B cell (primary cell): ENCODE results near the gene RCAN3. TPM values are rescaled to one million over a fixed set of nuclear protein-coding genes. Genes with fewer than 3 reads are reported as not detected.

Experiments used
- ATAC-seq: fragments of 200-7000 bp; cut with Tn5 transposase; one replicate; pipeline ENCODE4 v1.10.0; 2021; ENCODE audit warnings: low read depth, mild to moderate bottlenecking, moderate number of reproducible peaks, moderate library complexity
- CTCF ChIA-PET: fragments of 350-600 bp; sonication (Branson Sonifier 250); formaldehyde crosslinking; loops from one replicate; lab custom pipeline; 2021; ENCODE audit warnings: antibody characterized with exemption, inconsistent platforms; lab: Charles Lee
- POLR2A ChIA-PET: fragments of 350-600 bp; sonication (Branson Sonifier 250); formaldehyde crosslinking; loops from one replicate; lab custom pipeline; 2021; ENCODE audit warnings: antibody characterized with exemption; lab: Charles Lee
- DNase-seq: peaks from one replicate; pipeline ENCODE4 v3.0.0; 2013
- H2AFZ ChIP-seq: 2 replicates; pipeline ENCODE4 v1.6.1; 2012; ENCODE audit warnings: mild to moderate bottlenecking, low read depth, low read length; ENCODE audit not compliant: insufficient read depth, poor library complexity, severe bottlenecking
- H3K27ac ChIP-seq, 2 donors: 1 replicate in 1 of 2; 2 replicates in 1 of 2; pipeline ENCODE4 v1.5.1; 2012 to 2013; ENCODE audit warnings: low read length in 2 of 2, mild to moderate bottlenecking in 2 of 2, moderate library complexity in 1 of 2
- H3K27me3 ChIP-seq, 4 experiments: fragments of 200-600 bp in 1 of 4; sonication (generic) in 1 of 4; replicated peaks in 1 of 4; 1 replicate in 2 of 4; 2 replicates in 2 of 4; pipeline versions ENCODE4 v1.6.1 to v1.7.0; 2013 to 2016; ENCODE audit warnings: low read length in 3 of 4, mild to moderate bottlenecking in 2 of 4, mixed read lengths in 1 of 4, moderate library complexity in 1 of 4; ENCODE audit not compliant: insufficient read depth in 4 of 4, control insufficient read depth in 3 of 4; ENCODE audit errors: control extremely low read depth in 1 of 4
- H3K36me3 ChIP-seq, 2 experiments: replicated peaks in 1 of 2; 1 replicate in 1 of 2; 2 replicates in 1 of 2; pipeline versions ENCODE4 v1.6.1 to v1.7.1; 2013; ENCODE audit warnings: low read length in 1 of 2; ENCODE audit not compliant: insufficient read depth in 2 of 2, control insufficient read depth in 1 of 2; ENCODE audit errors: control extremely low read depth in 1 of 2, extremely low read depth in 1 of 2
- H3K4me1 ChIP-seq, 2 donors: fragments of 200-600 bp in 1 of 2; sonication (generic) in 1 of 2; 1 replicate in 1 of 2; 2 replicates in 1 of 2; pipeline versions ENCODE4 v1.5.1 to v1.6.1; 2013 to 2017; ENCODE audit warnings: low read length in 2 of 2; ENCODE audit not compliant: control insufficient read depth in 2 of 2, insufficient read depth in 2 of 2
- H3K4me2 ChIP-seq: replicated peaks from 2 replicates; pipeline ENCODE3; 2012; ENCODE audit warnings: mild to moderate bottlenecking, low read depth, low read length; ENCODE audit not compliant: poor library complexity, severe bottlenecking
- H3K4me3 ChIP-seq, 5 experiments: fragments of 200-600 bp in 1 of 5; sonication (generic) in 1 of 5; 1 replicate in 3 of 5; 2 replicates in 2 of 5; pipeline versions ENCODE4 v1.5.1 to v1.7.0; 2011 to 2016; ENCODE audit warnings: low read length in 4 of 5, mild to moderate bottlenecking in 4 of 5, low read depth in 2 of 5, control low read depth in 1 of 5, moderate library complexity in 1 of 5; ENCODE audit not compliant: insufficient read depth in 1 of 5; ENCODE audit errors: control extremely low read depth in 1 of 5, extremely low read depth in 1 of 5
- H3K79me2 ChIP-seq: fragments of 200-600 bp; sonication (generic); one replicate; pipeline ENCODE4 v1.6.0; 2016; ENCODE audit warnings: low read length; ENCODE audit not compliant: control insufficient read depth, insufficient read depth
- H3K9ac ChIP-seq: fragments of 200-600 bp; sonication (generic); 2 replicates; pipeline ENCODE4 v1.6.1; 2017; ENCODE audit warnings: mild to moderate bottlenecking, low read length, moderate library complexity
- H3K9me3 ChIP-seq, 3 donors: one replicate each; pipeline versions ENCODE4 v1.6.1 to v1.7.1; 2013; ENCODE audit warnings: low read length in 2 of 3; ENCODE audit not compliant: control insufficient read depth in 2 of 3, insufficient read depth in 1 of 3; ENCODE audit errors: control extremely low read depth in 1 of 3
- H4K20me1 ChIP-seq: 2 replicates; pipeline ENCODE4 v1.6.0; 2012; ENCODE audit warnings: mild to moderate bottlenecking, low read length; ENCODE audit not compliant: insufficient read depth, control insufficient read depth, poor library complexity, severe bottlenecking
- H3K27ac Mint-ChIP-seq: one replicate; pipeline ENCODE4 v1.8.0; 2021; ENCODE audit warnings: mixed read lengths
- H3K27me3 Mint-ChIP-seq: one replicate; pipeline ENCODE4 v1.8.0; 2021; ENCODE audit warnings: mixed read lengths
- H3K4me1 Mint-ChIP-seq: one replicate; pipeline ENCODE4 v1.8.0; 2021; ENCODE audit warnings: mixed read lengths
- H3K4me3 Mint-ChIP-seq: one replicate; pipeline ENCODE4 v1.8.0; 2021; ENCODE audit warnings: mixed read lengths
- H3K9me3 Mint-ChIP-seq: one replicate; pipeline ENCODE4 v1.8.0; 2022; ENCODE audit warnings: mixed read lengths; ENCODE audit not compliant: insufficient read depth
- CTCF ChIP-seq: fragments of 200-600 bp; IDR thresholded peaks from one replicate; pipeline ENCODE4 v1.8.0; 2022; ENCODE audit warnings: antibody characterized with exemption, mild to moderate bottlenecking
- EZH2 ChIP-seq: IDR thresholded peaks from 2 replicates; pipeline ENCODE4 v1.6.1; 2012; ENCODE audit warnings: borderline replicate concordance, low read depth, mild to moderate bottlenecking, moderate library complexity, low read length; ENCODE audit not compliant: insufficient read depth, poor library complexity, severe bottlenecking
- WGBS: methylation state at CpG from one replicate; pipeline ENCODE4 v1.1.5; 2013; ENCODE audit warnings: missing lambda C conversion rate; ENCODE audit not compliant: insufficient coverage; 5-methylcytosine and 5-hydroxymethylcytosine counted together
- intact Hi-C: fragments of 100-400 bp; cut with micrococcal nuclease; formaldehyde crosslinking; loops from one replicate; pipeline ENCODE4 v1.10.0; 2022
- polyA plus RNA-seq: library from polyadenylated mRNA; depleted of rRNA; stranded (reverse); fragments of >200 nt; gene quantifications from 2 replicates; pipeline ENCODE4 v1.2.3, GENCODE V29; 2012
- total RNA-seq, 2 donors: library from RNA; stranded (reverse); fragments of 120-200 nt in 1 of 2; gene quantifications; 1 replicate in 1 of 2; 2 replicates in 1 of 2; pipeline versions ENCODE4 v1.2.3 to v1.2.4, GENCODE V29; 2013 to 2022

Gene RCAN3
- total and polyA plus RNA-seq, 2 donors (not counting 1 experiment from before 2014, with no cell fraction given) = 19.3 to 37.3 TPM

DNA sequence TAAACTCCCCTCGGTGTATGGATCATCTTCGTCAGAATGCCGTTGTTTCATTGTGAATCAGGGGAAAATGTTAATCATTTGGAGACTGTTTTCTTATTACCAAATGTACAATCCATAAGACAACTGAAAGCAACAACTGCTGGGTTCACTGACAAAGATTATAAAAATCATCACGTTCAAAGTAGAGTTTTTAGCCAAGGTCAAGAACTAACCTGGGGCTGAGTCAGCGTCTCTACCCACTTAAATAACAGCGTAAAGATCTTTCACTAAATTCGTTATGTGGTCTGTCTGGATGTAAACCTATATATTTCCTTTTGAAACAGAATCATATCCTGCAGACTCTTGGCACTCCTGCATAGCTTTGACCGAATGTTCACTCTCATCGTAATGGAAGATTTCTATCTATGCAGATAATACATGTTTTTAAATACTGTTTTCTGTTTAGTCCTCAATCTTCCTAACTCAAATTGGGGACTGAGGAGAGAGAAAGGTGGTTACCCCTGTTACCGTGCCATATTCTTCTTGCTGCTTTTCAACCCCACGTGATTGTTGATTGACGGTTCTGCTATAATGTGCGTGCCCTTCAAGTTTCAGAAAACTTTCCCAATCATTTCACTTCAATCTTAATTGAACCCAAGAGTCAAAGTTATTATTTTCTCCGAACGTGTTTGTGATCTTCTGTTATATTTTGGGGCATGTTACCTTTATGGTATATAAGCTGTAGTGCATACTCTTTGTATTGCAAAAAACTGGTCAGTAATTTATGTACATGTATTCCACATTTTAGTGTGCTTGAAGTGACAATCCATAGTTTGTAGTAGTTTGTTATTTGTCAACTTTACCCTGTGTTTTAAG, 37.6 kb downstream of the RCAN3 start:
- intact Hi-C loops = loop anchor here (2.0 kb wide), 2 partner anchors 15 to 103 kb away; partner anchors contain the start of gene SRRM1
- Histone ChIP-seq H3K4me3 (no peak overlapping the region), H3K4me1 (peaks cover 46 to 51% of the 10 kb centered on the region in 2 donors), H4K20me1 (no peaks in the 10 kb centered on the region), H3K9me3 (no peaks in the 10 kb centered on the region), H2AFZ (no peak overlapping the region), H3K36me3 (no peaks in the 10 kb centered on the region), H3K9ac (peak overlapping the region; percentile 3), H3K4me2 (peak overlapping the region; percentile 41), H3K27ac (no peak overlapping the region), H3K27me3 (no peaks in the 10 kb centered on the region), H3K79me2 (peaks cover 8% of the 10 kb centered on the region)
- DNase-seq (no peak), ATAC-seq (no peak)
- Mint-ChIP-seq H3K9me3 (no peaks in the 10 kb centered on the region), H3K4me3 (peak overlapping the region; percentile 52), H3K27ac (peak overlapping the region; percentile 64), H3K27me3 (no peaks in the 10 kb centered on the region), H3K4me1 (peaks cover 58% of the 10 kb centered on the region)
- TF ChIP-seq EZH2 (no peak), CTCF (no peak)
- ChIA-PET POLR2A (interaction anchor here (0.9 kb wide), 1 partner anchor 66 kb away, joined by 3 read pairs; no protein-coding TSS in a partner anchor), CTCF (interaction anchor here (0.6 to 1.8 kb wide), 6 partner anchors 12 to 149 kb away, joined by 3 to 7 read pairs (median 4); partner anchors contain the start of genes NIPAL3 and RCAN3)
- WGBS = no CpG with 5 or more reads among the region's 15 CpGs
